ENCODE data around the gene WNT4. TPM values are rescaled to one million over a fixed set of nuclear protein-coding genes. Genes with fewer than 3 reads are reported as not detected.

The WNT4 gene
- total RNA-seq, 4 donors from 2014 or later, result 0.12 to 0.27 (median 0.27) TPM; not detected in 1

DNA sequence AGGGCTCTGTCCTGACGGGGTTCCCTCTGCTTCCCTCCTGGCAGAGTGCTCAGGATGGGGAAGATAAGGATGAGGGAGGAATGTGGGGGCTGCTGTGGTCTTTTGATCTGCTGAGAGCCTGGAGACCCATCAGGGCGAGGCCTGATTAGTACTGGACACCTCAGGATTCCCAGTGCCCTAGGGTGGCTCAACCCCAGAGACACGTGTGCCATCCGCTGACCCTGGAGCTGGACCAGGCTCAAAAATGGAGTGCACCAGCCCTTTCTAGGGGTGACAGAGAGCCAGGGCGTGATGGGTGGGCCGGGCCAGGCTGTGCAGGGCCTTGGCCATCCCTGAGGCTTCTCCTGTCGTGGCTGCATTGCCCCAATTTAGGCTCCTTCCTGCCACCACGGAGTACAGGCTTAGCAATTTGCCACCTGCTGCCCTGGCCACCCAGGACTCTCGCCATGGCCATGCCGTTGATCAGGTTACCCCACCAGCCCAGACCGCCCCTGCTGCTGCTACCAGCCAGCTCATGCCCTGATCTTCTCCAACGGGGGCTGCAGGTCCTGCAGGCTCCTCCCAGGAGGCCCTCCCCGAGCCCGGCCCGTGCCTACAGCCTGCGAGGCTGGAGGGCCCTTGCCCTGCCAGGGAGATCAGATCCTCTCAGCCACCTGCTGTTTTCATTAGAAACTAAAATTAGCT lies 9.5 kb downstream of the WNT4 start:
- Histone ChIP-seq H3K27me3 (peaks cover 37% of the 10 kb centered on the region), H3K36me3 (no peaks in the 10 kb centered on the region), H3K9me3 (no peaks in the 10 kb centered on the region), H3K4me1 (peaks cover 0 to 12% (median 0%) of the 10 kb centered on the region in 3 donors), H3K4me3 (no peak overlapping the region), H3K27ac (no peak overlapping the region)
- 80 to 86% methylated on average over 1 of the region's 16 CpGs for WGBS, 2 donors (ENCODE audit: low coverage in 1 of 2)
- TF ChIP-seq, protein P1, sequence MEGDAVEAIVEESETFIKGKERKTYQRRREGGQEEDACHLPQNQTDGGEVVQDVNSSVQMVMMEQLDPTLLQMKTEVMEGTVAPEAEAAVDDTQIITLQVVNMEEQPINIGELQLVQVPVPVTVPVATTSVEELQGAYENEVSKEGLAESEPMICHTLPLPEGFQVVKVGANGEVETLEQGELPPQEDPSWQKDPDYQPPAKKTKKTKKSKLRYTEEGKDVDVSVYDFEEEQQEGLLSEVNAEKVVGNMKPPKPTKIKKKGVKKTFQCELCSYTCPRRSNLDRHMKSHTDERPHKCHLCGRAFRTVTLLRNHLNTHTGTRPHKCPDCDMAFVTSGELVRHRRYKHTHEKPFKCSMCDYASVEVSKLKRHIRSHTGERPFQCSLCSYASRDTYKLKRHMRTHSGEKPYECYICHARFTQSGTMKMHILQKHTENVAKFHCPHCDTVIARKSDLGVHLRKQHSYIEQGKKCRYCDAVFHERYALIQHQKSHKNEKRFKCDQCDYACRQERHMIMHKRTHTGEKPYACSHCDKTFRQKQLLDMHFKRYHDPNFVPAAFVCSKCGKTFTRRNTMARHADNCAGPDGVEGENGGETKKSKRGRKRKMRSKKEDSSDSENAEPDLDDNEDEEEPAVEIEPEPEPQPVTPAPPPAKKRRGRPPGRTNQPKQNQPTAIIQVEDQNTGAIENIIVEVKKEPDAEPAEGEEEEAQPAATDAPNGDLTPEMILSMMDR (IDR thresholded peaks at IDR 0.05), result no peak
- ATAC-seq, result no peak

DNA sequence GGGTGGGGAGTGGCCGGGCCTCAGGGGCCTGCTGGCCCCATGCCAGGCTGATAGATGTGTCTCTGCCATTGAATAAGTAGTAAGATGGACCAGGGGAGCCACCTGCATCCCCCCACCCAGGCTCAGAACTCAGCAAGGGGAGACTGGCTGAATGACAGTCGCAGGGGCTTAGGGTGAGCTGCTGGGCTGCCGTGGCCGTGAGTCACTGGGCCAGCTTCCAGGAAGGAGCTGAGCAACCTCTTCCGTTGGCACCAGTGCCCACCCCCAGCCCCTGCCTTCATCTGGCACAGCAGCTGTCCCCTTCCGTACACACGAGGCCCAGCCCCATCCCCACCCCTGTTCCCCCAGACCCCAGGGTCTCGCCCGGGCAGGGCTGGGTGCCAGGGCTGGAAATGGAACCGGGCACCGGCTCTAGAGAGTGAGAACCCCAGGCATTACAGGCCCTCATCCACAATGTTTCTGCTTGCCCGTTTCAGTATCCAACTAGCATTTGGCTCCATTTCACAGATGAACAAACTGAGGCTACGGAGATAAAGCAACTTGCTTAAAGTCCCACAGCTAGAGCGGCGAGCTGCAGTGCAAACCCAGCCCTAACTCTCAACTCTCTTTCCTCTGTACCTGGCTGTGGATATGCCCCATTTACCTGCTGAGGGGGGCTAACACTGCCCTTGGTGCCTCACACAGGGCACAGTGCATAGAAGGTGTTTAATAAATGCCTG lies 10.2 kb downstream of the WNT4 start:
- Histone ChIP-seq H3K4me3 (no peak overlapping the region), H3K36me3 (no peaks in the 10 kb centered on the region), H3K4me1 (peaks cover 0 to 12% (median 0%) of the 10 kb centered on the region in 3 donors), H3K27me3 (peaks cover 35% of the 10 kb centered on the region), H3K9me3 (no peaks in the 10 kb centered on the region), H3K27ac (no peak overlapping the region)
- TF ChIP-seq EP300 (IDR thresholded peaks at IDR 0.05), result no peak
- peak; percentile 18 for TF ChIP-seq POLR2AphosphoS5 (IDR thresholded peaks at IDR 0.05)
- WGBS, 2 donors (ENCODE audit: low coverage in 1 of 2), result 58 to 96% methylated on average over 4 to 7 of the region's 15 CpGs
- ATAC-seq, result no peak

DNA sequence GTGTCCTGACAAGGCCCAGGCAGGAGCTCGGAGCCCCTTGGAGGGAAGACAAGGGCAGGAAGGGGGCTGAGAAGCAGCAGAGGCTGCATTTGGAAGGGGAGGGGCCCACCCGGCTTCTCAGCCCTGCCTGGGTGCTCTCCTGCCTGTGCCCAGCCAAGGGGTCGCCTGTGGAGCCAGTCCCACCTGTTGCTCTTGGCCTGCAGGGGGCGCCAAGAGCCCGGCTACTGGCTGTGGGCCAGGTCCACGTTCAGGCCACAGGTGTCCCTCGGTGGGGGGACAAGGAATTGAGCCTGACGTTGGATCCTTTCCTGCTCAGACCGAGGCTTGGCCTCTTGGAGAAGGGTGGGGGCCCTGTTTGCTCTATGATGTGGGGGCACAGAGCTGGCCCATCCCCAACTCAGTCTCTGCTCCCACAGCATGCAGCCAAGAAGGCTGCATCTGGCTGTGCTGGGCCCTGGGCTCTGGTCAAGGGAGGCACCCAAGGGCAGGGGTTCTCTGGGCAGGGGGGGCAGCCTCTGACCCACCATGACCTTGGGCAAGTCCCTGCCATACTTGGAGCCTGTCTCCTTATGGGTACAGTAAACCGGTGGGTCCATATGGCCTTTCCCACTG lies 10.9 kb downstream of the WNT4 start:
- TF ChIP-seq, protein P1 (IDR thresholded peaks at IDR 0.05), result peak in 3 of 4 experiments; percentile 28 to 69 (median 52)
- TF ChIP-seq EP300 (IDR thresholded peaks at IDR 0.05), result no peak
- ATAC-seq, result no peak
- Histone ChIP-seq H3K9me3 (no peaks in the 10 kb centered on the region), H3K4me1 (peaks cover 0 to 12% (median 0%) of the 10 kb centered on the region in 3 donors), H3K36me3 (no peaks in the 10 kb centered on the region), H3K27ac (no peak overlapping the region), H3K27me3 (peaks cover 29% of the 10 kb centered on the region), H3K4me3 (no peak overlapping the region)
- no CpG with 5 or more reads among the region's 10 CpGs for WGBS, 2 donors (ENCODE audit: low coverage in 1 of 2)

DNA sequence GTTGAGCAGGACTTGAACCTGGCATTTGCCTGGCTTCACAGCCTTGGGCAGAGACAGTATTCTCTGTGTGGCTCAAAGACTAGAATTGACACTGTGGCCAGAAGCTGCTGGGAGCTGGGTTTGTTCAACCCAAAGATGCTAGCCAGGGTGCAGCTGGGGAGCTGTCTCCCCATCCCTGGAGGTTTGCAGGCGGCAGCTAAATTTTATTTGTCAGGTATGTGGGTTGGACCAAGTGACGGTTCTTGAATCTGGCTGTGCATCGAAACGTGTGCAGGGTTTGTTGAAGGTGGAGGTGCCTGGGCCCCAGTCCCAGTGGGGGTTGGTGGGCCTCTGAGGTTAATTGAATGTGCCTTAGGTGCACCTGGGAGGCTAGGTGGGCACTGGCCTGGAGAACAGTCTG lies 11.8 kb downstream of the WNT4 start:
- no peaks in the 10 kb centered on the region for H3K36me3 ChIP-seq
- ATAC-seq, result no peak
- H3K27me3 ChIP-seq, result peaks cover 20% of the 10 kb centered on the region
- TF ChIP-seq, protein P1 (IDR thresholded peaks at IDR 0.05), result no peak
- TF ChIP-seq POLR2A (IDR thresholded peaks at IDR 0.05) (no peak), EP300 (IDR thresholded peaks at IDR 0.05) (no peak), POLR2AphosphoS5 (IDR thresholded peaks at IDR 0.05) (no peak)
- H3K4me1 ChIP-seq, result peaks cover 0 to 12% (median 0%) of the 10 kb centered on the region in 3 donors
- H3K27ac ChIP-seq, result no peak overlapping the region
- no peak overlapping the region for H3K4me3 ChIP-seq
- no CpG with 5 or more reads among the region's 4 CpGs for WGBS, 2 donors (ENCODE audit: low coverage in 1 of 2)
- H3K9me3 ChIP-seq, result no peaks in the 10 kb centered on the region

DNA sequence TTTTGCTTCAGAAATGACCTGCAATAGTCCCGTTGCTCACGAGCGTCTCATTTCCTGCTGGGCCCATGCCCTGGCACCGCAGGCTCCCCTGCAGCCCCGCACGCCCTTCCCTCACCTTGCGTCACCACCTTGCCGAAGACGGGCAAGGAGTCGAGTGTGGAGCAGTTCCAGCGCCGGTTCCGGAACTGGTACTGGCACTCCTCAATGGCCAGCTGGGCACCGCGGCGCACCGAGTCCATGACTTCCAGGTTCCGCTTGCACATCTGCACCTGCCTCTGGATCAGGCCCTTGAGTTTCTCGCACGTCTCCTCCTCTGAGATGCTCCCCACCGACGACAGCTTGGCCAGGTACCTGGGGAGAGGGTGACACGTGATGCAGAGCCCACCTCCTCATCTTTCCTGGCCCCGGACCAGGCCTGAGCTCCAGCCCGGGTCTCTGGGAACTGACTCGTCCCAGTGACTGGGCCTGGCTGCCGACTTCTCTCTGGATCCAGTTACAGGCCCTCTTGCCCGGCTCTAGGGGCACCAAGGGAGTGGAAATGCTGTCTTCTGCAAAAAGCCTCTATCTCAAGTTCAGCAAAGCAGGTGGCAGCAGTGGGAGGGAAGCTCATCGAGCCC lies 13.3 kb downstream of the WNT4 start:
- no peak overlapping the region for H3K27ac ChIP-seq
- no peak overlapping the region for H3K4me3 ChIP-seq
- ATAC-seq, result no peak
- TF ChIP-seq POLR2AphosphoS5 (IDR thresholded peaks at IDR 0.05) (no peak), EP300 (IDR thresholded peaks at IDR 0.05) (no peak), POLR2A (IDR thresholded peaks at IDR 0.05) (no peak)
- TF ChIP-seq, protein P1 (IDR thresholded peaks at IDR 0.05), result no peak
- peaks cover 0 to 12% (median 0%) of the 10 kb centered on the region in 3 donors for H3K4me1 ChIP-seq
- H3K9me3 ChIP-seq, result no peaks in the 10 kb centered on the region
- H3K36me3 ChIP-seq, result no peaks in the 10 kb centered on the region
- WGBS, 2 donors (ENCODE audit: low coverage in 1 of 2), result no CpG with 5 or more reads among the region's 29 CpGs
- H3K27me3 ChIP-seq, result peaks cover 9% of the 10 kb centered on the region

Measured in gastroesophageal sphincter (tissue), 4 donors.